ENCODE results near the gene CHN1. TPM values are rescaled to one million over a fixed set of nuclear protein-coding genes. Genes with fewer than 3 reads are reported as not detected.

Gene CHN1
- total RNA-seq, 4 donors from 2014 or later = 5.8 to 24.7 (median 9.3) TPM

- no peak for TF ChIP-seq CTCF (IDR thresholded peaks at IDR 0.05; ENCODE audit: low read depth)
Observed at GRCh38 chr2:174787487-174788205, 217.5 kb downstream of the CHN1 start.

GRCh38 chr2:174786066-174786725 is 219.0 kb downstream of the CHN1 start:
- TF ChIP-seq CTCF (IDR thresholded peaks at IDR 0.05; ENCODE audit: low read depth) = no peak

GRCh38 chr2:174785481-174785880 is 219.7 kb downstream of the CHN1 start:
- TF ChIP-seq CTCF (IDR thresholded peaks at IDR 0.05; ENCODE audit: low read depth) = no peak

- no peak for TF ChIP-seq CTCF (IDR thresholded peaks at IDR 0.05; ENCODE audit: low read depth)
Observed at GRCh38 chr2:174784909-174785308, 220.3 kb downstream of the CHN1 start.

GRCh38 chr2:174784316-174784715 is 220.9 kb downstream of the CHN1 start:
- no peak for TF ChIP-seq CTCF (IDR thresholded peaks at IDR 0.05; ENCODE audit: low read depth)

GRCh38 chr2:174781996-174782395 is 223.2 kb downstream of the CHN1 start:
- no peak for TF ChIP-seq CTCF (IDR thresholded peaks at IDR 0.05; ENCODE audit: low read depth)

- TF ChIP-seq CTCF (IDR thresholded peaks at IDR 0.05; ENCODE audit: low read depth) = no peak
Observed at GRCh38 chr2:174781298-174781697, 223.9 kb downstream of the CHN1 start.

Measured in subcutaneous adipose tissue (tissue), 4 donors.